Mononuclear cell (primary cell): Measurements from ENCODE around the gene CHRD. TPM values are rescaled to one million over a fixed set of nuclear protein-coding genes. Genes with fewer than 3 reads are reported as not detected.

ENCODE experiments used
- H3K27me3 ChIP-seq: 2 replicates; pipeline ENCODE4 v1.6.0; 2011; ENCODE audit warnings: low read length, control low read depth; ENCODE audit not compliant: insufficient read depth
- H3K4me1 ChIP-seq: 2 replicates; pipeline ENCODE4 v1.5.1; 2011; ENCODE audit warnings: mild to moderate bottlenecking, low read length, control low read depth; ENCODE audit not compliant: insufficient read depth
- H3K4me3 ChIP-seq: 2 replicates; pipeline ENCODE4 v1.5.1; 2011; ENCODE audit warnings: mild to moderate bottlenecking, low read length, moderate library complexity
- H3K9me3 ChIP-seq: 2 replicates; pipeline ENCODE4 v1.5.1; 2011; ENCODE audit warnings: low read depth, mild to moderate bottlenecking, control low read depth, low read length
- total RNA-seq: library from RNA; depleted of rRNA; stranded (reverse); fragments of >200 nt; gene quantifications from one replicate; pipeline ENCODE4 v1.2.3, GENCODE V29; 2012

The CHRD gene
- total RNA-seq, 1 donor, result 0.31 TPM

GRCh38 chr3:184353546-184353941 lies 26.3 kb upstream of the CHRD start:
- H3K27me3 ChIP-seq, result no peaks in the 10 kb centered on the region

GRCh38 chr3:184354121-184354728 lies 25.6 kb upstream of the CHRD start:
- H3K27me3 ChIP-seq, result no peaks in the 10 kb centered on the region
- H3K4me3 ChIP-seq, result no peak overlapping the region
- H3K4me1 ChIP-seq, result peaks cover 4% of the 10 kb centered on the region
- no peaks in the 10 kb centered on the region for H3K9me3 ChIP-seq

More at GRCh38 chr3:184353546-184353941, 26.3 kb upstream of the CHRD start:
- H3K4me3 ChIP-seq, result no peak overlapping the region
- H3K9me3 ChIP-seq, result no peaks in the 10 kb centered on the region
- H3K4me1 ChIP-seq, result peaks cover 4% of the 10 kb centered on the region

DNA sequence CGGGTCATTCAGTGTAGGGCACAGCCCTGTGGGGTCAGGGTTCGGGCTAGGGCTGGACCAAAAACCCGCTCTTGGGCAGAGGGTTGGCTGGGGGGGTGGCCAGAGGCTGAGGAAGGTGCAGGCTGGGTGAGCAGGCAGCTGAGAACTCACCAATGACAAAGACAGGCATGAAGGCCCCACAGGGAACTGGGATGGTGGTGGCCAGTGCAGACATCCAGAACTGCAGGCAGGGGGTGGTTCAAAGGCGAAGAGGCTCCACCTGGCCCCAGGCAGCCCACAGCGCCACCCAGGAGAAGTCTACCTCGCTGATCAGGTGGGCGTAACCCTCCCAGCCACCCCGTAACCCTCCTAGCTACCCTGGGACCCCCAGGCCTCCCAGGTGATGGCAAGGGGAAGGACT lies 25.1 kb upstream of the CHRD start:
- H3K27me3 ChIP-seq, result no peaks in the 10 kb centered on the region
- H3K4me3 ChIP-seq, result no peak overlapping the region
- H3K4me1 ChIP-seq, result peaks cover 4% of the 10 kb centered on the region
- H3K9me3 ChIP-seq, result no peaks in the 10 kb centered on the region

DNA sequence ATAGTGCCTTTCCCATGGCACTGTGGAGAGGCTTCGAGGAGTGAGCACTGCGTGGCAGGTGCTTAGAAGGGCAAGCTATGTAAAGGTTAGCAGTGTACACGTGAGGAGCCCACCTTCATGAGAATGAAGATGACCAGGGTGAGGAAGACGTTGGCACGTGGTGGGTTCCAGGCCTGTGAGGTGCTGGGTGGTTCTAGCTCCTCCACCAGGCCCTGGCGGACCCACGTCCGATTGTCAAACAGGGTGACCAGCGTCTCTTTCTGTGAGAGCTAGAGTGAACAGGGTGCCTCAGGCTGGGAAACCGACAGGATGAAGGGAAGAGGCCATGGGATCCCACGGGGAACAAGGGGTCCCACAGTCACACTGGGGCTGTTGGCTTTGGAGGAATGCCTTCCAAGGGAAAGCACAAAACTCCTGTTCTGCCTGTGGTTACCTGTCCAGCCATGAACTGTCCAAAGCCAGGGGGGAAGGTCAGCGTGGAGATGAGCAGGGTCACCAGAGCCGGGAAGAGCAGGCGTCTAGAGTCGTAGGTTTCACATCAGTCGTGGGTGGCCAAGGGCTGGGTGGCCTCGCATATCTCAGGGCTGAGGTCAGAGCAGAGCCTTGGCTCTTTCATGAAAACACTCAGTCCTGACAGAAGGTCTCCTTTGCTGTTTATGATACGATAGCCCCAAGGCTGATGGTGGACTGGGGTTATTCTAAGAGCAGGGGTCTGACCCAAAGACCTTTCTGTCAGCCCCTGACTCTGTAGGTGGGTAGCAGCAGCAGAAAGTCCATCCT lies 24.4 kb upstream of the CHRD start:
- Histone ChIP-seq H3K9me3 (no peaks in the 10 kb centered on the region), H3K27me3 (no peaks in the 10 kb centered on the region), H3K4me1 (peaks cover 4% of the 10 kb centered on the region), H3K4me3 (no peak overlapping the region)

DNA sequence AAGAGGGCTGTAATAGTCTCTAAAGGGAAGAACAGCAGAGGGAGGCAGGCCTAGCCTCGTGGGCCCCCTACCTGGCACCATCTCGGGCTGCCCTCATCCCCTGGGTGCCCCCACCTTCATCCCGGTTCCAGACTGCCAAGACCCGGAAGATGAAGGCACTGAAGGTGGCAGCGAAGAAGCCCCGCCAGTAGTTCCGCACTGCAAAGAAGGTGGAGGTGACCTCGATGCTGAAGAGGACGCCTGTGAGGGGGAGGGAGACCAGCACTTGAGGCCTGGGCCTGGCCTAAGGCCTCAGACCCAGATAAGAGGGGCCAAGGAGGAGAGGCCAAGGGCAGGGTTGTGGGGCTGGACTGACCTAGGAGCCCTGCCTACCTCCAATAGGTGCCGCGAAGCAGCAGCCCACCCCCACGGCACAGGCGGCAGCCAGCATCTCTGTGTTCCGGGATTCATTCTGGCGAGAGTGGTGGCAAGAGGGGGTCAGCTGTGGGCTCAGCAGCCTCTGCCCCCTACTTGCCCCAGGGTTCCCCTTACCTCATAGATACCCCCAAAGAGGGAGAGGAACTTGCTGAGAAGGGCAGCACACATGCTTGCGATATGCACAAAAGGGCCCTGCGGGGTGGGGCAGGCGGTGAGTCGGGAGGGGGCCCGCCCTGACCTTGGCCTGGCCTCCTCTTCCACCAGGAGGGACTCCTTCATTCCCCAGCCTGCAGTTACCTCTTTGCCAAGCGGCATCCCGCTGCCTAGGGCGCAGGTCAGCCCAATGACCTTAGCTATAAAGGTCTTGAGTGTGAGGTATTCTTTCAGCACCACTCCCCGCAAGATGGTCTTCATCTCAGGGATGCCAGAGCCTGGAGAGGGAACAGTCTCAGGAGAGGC lies 22.4 kb upstream of the CHRD start:
- peaks cover 12% of the 10 kb centered on the region for H3K4me1 ChIP-seq
- no peak overlapping the region for H3K4me3 ChIP-seq
- no peaks in the 10 kb centered on the region for H3K27me3 ChIP-seq
- no peaks in the 10 kb centered on the region for H3K9me3 ChIP-seq

DNA sequence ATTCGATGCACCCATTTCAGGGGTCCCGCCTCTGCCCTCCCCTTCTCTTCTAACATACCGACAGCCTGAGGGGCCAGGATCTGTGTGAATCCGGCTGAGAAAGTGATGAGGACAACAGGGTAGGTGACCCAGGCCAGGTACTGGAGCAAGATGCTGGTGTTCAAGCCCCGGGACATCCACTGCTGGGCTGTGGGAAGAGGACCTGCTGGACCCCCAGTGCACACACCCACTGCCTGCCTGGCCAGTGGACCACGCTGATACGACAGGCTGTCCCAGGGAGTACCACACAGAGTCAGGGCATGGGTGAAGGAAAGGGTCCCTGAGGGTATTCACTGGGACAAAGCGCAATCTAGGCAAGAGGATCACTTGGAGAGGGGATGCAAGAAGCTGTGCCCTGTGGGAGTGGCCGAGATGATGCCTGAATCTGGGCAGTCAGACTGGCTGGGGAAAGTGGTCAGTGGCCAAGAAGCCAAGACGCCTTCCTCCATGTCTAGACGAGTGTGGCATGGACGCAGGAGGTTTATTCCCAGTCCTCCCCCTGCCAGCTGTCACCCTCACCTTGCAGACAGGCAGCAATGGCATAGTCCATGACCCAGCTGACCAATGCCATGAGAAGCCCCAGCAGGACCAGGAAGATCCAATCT lies 21.6 kb upstream of the CHRD start:
- H3K4me3 ChIP-seq, result no peak overlapping the region
- H3K27me3 ChIP-seq, result no peaks in the 10 kb centered on the region
- peaks cover 12% of the 10 kb centered on the region for H3K4me1 ChIP-seq
- H3K9me3 ChIP-seq, result no peaks in the 10 kb centered on the region

- Histone ChIP-seq H3K4me1 (peaks cover 17% of the 10 kb centered on the region), H3K27me3 (no peaks in the 10 kb centered on the region), H3K4me3 (no peak overlapping the region), H3K9me3 (no peaks in the 10 kb centered on the region)
Observed at GRCh38 chr3:184358921-184359350, 20.9 kb upstream of the CHRD start.

DNA sequence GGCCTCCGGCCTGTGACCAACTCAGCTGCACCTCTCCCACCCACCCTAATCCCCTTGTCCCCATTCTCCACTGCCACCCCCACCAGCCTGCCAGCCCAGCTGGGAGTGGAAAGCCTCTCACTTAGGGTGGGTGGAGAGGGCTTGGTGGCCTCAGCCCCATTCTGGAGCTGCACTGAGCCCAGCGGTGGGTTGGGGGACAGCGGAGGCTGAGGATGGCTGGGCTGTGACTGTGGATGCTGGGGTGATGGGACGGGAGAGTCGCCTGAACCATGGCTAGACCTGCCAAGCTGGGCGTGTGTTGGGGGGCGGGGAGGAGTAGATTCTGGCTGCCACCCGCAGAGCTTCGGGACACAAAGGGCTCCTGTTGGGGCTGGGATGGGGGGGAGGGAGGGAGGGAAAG lies 20.2 kb upstream of the CHRD start:
- no peaks in the 10 kb centered on the region for H3K27me3 ChIP-seq
- H3K4me1 ChIP-seq, result peaks cover 20% of the 10 kb centered on the region
- no peak overlapping the region for H3K4me3 ChIP-seq
- no peaks in the 10 kb centered on the region for H3K9me3 ChIP-seq

DNA sequence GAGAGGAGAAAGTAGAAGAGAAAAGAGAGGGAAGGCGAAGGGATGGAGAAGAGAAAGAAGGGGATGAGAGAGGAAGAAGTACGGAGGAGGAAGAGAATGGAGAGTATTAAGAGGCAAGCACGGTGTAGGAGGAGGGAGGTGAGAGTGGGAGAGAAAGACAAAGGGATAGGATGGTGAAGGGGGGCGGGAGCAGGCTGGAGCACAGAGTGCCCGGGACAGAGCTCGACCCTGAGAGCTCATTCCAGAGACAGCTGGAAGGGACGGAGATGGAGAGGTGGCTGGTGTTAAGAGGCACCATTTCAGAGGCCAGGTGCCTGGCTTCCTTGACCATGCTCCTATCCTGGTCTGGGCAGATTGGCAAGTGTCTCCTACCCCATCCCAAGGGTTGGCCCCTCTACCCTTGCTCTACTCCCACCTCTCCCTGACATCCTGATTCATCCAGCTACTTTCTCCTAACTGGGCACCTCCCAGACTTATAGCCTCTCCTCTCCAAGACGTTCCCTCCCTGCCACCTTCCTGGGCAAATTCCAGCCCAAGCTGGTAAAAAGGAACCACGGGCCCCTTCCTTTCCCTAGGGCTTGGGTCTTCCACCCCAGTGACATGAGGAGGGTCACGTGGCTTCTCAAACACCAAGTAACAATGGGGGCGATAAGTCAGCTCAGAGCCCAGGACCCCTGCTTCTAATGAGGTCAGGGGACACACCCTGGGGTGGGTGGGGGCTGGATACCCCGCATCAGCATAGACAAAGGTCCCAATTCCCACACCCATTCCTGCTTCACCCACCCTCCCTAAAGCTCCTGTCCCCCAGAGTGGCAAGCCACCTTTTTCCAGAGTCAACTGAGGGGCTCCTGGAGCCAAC lies 19.6 kb upstream of the CHRD start:
- Histone ChIP-seq H3K4me1 (peaks cover 22% of the 10 kb centered on the region), H3K4me3 (no peak overlapping the region), H3K9me3 (no peaks in the 10 kb centered on the region), H3K27me3 (no peaks in the 10 kb centered on the region)

GRCh38 chr3:184360929-184361531 lies 18.8 kb upstream of the CHRD start:
- H3K4me3 ChIP-seq, result peak overlapping the region; percentile 54
- H3K27me3 ChIP-seq, result no peaks in the 10 kb centered on the region
- no peaks in the 10 kb centered on the region for H3K9me3 ChIP-seq
- peaks cover 22% of the 10 kb centered on the region for H3K4me1 ChIP-seq

DNA sequence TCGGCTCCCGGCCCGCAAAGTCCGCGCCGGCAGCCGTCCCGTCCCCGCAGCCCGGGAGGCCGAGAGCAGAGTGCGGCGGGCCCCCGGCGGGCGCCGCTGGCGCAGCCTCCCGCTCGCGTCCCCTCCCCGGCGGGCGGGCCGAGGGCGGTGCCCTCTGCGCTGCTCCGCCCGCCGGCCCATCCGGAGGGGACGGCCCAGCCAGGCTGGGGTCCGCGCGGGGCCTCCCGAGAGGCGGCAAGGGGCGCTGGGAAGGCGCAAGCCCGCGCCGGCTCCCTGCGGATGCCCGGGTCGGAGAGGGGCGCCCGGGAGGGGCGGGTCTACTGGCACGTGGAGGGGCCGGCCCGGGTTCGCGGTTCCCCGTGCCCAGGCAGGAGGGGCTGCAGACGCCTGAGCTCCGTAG lies 18.3 kb upstream of the CHRD start, which contains the start of the genes CLCN2 and POLR2H:
TSS of gene CLCN2 (minus strand) at position 74 of the 400 bp plus-strand sequence. CDS start 126 bp downstream, outside the sequence.
TSS of gene POLR2H (plus strand) at position 179 of the 400 bp plus-strand sequence. CDS start 1,783 bp downstream, outside the sequence.
- Histone ChIP-seq H3K4me3 (peak within 1 kb of the TSS; percentile 54), H3K27me3 (no peaks in the 10 kb centered on the region), H3K9me3 (no peaks in the 10 kb centered on the region), H3K4me1 (peaks cover 22% of the 10 kb centered on the region)

GRCh38 chr3:184361932-184362667 lies 17.8 kb upstream of the CHRD start:
- Histone ChIP-seq H3K27me3 (no peaks in the 10 kb centered on the region), H3K9me3 (no peaks in the 10 kb centered on the region), H3K4me3 (peak overlapping the region; percentile 54), H3K4me1 (peaks cover 22% of the 10 kb centered on the region)
